CD14-positive monocyte (primary cell): ENCODE data around the gene CCDC169. TPM values are rescaled to one million over a fixed set of nuclear protein-coding genes. Genes with fewer than 3 reads are reported as not detected.

Experiments
- DNase-seq, 3 donors: peaks; one replicate each; pipeline ENCODE4 v3.0.0-alpha.2; 2011 to 2022
- H2AFZ ChIP-seq: 2 replicates; pipeline ENCODE4 v1.6.0; 2012; ENCODE audit warnings: mild to moderate bottlenecking, low read depth, low read length, inconsistent platforms; ENCODE audit not compliant: insufficient read depth, poor library complexity, severe bottlenecking
- H3K27ac ChIP-seq, 2 donors: 1 replicate in 1 of 2; 2 replicates in 1 of 2; pipeline ENCODE4 v1.5.1; 2012 to 2013; ENCODE audit warnings: low read length in 2 of 2, control low read depth in 1 of 2, inconsistent platforms in 1 of 2, low read depth in 1 of 2, mild to moderate bottlenecking in 1 of 2
- H3K27me3 ChIP-seq, 2 donors: one replicate each; pipeline versions ENCODE4 v1.6.0 to v1.6.1; 2011 to 2013; ENCODE audit warnings: low read length in 2 of 2; ENCODE audit not compliant: control insufficient read depth in 2 of 2, insufficient read depth in 2 of 2
- H3K36me3 ChIP-seq, 2 donors: replicated peaks in 1 of 2; 1 replicate in 1 of 2; 2 replicates in 1 of 2; pipeline versions ENCODE4 v1.5.1 to v1.6.1; 2012 to 2013; ENCODE audit warnings: low read length in 2 of 2, control low read depth in 1 of 2, inconsistent platforms in 1 of 2, mild to moderate bottlenecking in 1 of 2; ENCODE audit not compliant: insufficient read depth in 2 of 2, control insufficient read depth in 1 of 2
- H3K4me1 ChIP-seq, 2 donors: 1 replicate in 1 of 2; 2 replicates in 1 of 2; pipeline versions ENCODE4 v1.5.1 to v1.6.1; 2012 to 2013; ENCODE audit warnings: low read length in 2 of 2, control low read depth in 1 of 2, inconsistent platforms in 1 of 2, mild to moderate bottlenecking in 1 of 2, moderate library complexity in 1 of 2; ENCODE audit not compliant: insufficient read depth in 2 of 2, control insufficient read depth in 1 of 2
- H3K4me2 ChIP-seq: replicated peaks from 2 replicates; pipeline ENCODE3; 2012; ENCODE audit warnings: low read length, moderate library complexity, mild to moderate bottlenecking; ENCODE audit not compliant: poor library complexity, severe bottlenecking; ENCODE audit errors: extremely low read depth
- H3K4me3 ChIP-seq, 3 experiments: fragments of 200-600 bp in 1 of 3; sonication (generic) in 1 of 3; replicated peaks in 1 of 3; 1 replicate in 2 of 3; 2 replicates in 1 of 3; pipeline ENCODE4 v1.5.1; 2011 to 2013; ENCODE audit warnings: low read length in 3 of 3, mild to moderate bottlenecking in 3 of 3, control low read depth in 2 of 3, low read depth in 2 of 3, inconsistent platforms in 1 of 3, moderate library complexity in 1 of 3
- H3K79me2 ChIP-seq: 2 replicates; pipeline ENCODE4 v1.6.0; 2012; ENCODE audit warnings: mild to moderate bottlenecking, control low read depth, inconsistent platforms, low read length, moderate library complexity; ENCODE audit not compliant: insufficient read depth
- H3K9ac ChIP-seq: 2 replicates; pipeline ENCODE4 v1.6.0; 2017; ENCODE audit warnings: low read length, mild to moderate bottlenecking; ENCODE audit not compliant: insufficient read depth, poor library complexity, severe bottlenecking
- H3K9me3 ChIP-seq, 2 donors: replicated peaks in 1 of 2; 1 replicate in 1 of 2; 2 replicates in 1 of 2; pipeline versions ENCODE4 v1.5.1 to v1.6.1; 2012 to 2013; ENCODE audit warnings: low read length in 2 of 2, control low read depth in 1 of 2; ENCODE audit not compliant: control insufficient read depth in 1 of 2, insufficient read depth in 1 of 2
- H4K20me1 ChIP-seq: 2 replicates; pipeline ENCODE4 v1.6.0; 2012; ENCODE audit warnings: mild to moderate bottlenecking, low read length, control low read depth, moderate library complexity; ENCODE audit not compliant: insufficient read depth
- H3K27ac Mint-ChIP-seq, 7 donors: one replicate each; pipeline ENCODE4 v1.8.0; 2020; ENCODE audit warnings: mild to moderate bottlenecking in 7 of 7, mixed read lengths in 7 of 7, moderate library complexity in 6 of 7, inconsistent platforms in 2 of 7
- H3K27me3 Mint-ChIP-seq, 3 donors: one replicate each; pipeline ENCODE4 v1.8.0; 2021 to 2022; ENCODE audit warnings: low read depth in 3 of 3, mild to moderate bottlenecking in 3 of 3, mixed read lengths in 3 of 3, moderate library complexity in 3 of 3, inconsistent platforms in 1 of 3
- H3K36me3 Mint-ChIP-seq, 2 donors: one replicate each; pipeline ENCODE4 v1.8.0; 2020; ENCODE audit warnings: mixed read lengths in 2 of 2, inconsistent platforms in 1 of 2, mild to moderate bottlenecking in 1 of 2
- H3K4me1 Mint-ChIP-seq: one replicate; pipeline ENCODE4 v1.8.0; 2020; ENCODE audit warnings: mild to moderate bottlenecking, mixed read lengths
- H3K4me3 Mint-ChIP-seq, 2 donors: one replicate each; pipeline ENCODE4 v1.8.0; 2020; ENCODE audit warnings: mild to moderate bottlenecking in 2 of 2, mixed read lengths in 2 of 2, moderate library complexity in 1 of 2
- H3K9me3 Mint-ChIP-seq, 7 donors: one replicate each; pipeline ENCODE4 v1.8.0; 2020 to 2022; ENCODE audit warnings: mixed read lengths in 7 of 7, mild to moderate bottlenecking in 6 of 7, moderate library complexity in 6 of 7, inconsistent platforms in 2 of 7
- WGBS: methylation state at CpG from one replicate; pipeline ENCODE4 v1.1.5; 2013; ENCODE audit warnings: missing lambda C conversion rate; ENCODE audit not compliant: insufficient coverage; 5-methylcytosine and 5-hydroxymethylcytosine counted together
- intact Hi-C, 2 donors: fragments of 100-400 bp; cut with micrococcal nuclease; formaldehyde crosslinking; loops; one replicate each; pipeline versions ENCODE4 v1.15.0 to v1.15.1; 2023
- polyA minus RNA-seq: library from RNA; depleted of rRNA, polyadenylated mRNA; stranded (reverse); fragments of >200 nt; gene quantifications from 2 replicates; pipeline ENCODE4 v1.2.3, GENCODE V29; 2012
- polyA plus RNA-seq, 3 donors: library from polyadenylated mRNA; depleted of rRNA in 1 of 3; unstranded in 2 of 3; stranded (reverse) in 1 of 3; fragments of 300-500 nt in 2 of 3; fragments of >200 nt in 1 of 3; fragmentation: Illumina TruSeq in 2 of 3; gene quantifications; 1 replicate in 2 of 3; 2 replicates in 1 of 3; pipeline ENCODE4 v1.2.3, GENCODE V29; 2012 to 2021
- total RNA-seq, 12 experiments: library from RNA in 1 of 12; stranded (reverse) in 1 of 12; fragments of 120-200 nt in 1 of 12; gene quantifications; one replicate each; pipeline ENCODE4 v1.2.4 and lab custom pipeline; 2013 to 2026; ENCODE audit warnings: mixed read lengths in 6 of 12, inconsistent platforms in 1 of 12
- TF ChIP-seq, protein P1 (sequence below): fragments of 200-600 bp; IDR thresholded peaks from one replicate; pipeline ENCODE4 v1.8.0; 2022; ENCODE audit warnings: antibody characterized with exemption, mild to moderate bottlenecking

CCDC169 gene
- total RNA-seq (2013), result 0.19 TPM
- polyA plus RNA-seq (under 1 TPM in 1 of 3 donors, not detected in 2; 0.03 TPM), polyA minus RNA-seq (under 0.01 TPM in 1 of 2 replicates, not detected in the other), total RNA-seq (lab: John Stamatoyannopoulos, UW) (0.06 to 2.0 (median 0.21) reads per million in 11 experiments)

DNA sequence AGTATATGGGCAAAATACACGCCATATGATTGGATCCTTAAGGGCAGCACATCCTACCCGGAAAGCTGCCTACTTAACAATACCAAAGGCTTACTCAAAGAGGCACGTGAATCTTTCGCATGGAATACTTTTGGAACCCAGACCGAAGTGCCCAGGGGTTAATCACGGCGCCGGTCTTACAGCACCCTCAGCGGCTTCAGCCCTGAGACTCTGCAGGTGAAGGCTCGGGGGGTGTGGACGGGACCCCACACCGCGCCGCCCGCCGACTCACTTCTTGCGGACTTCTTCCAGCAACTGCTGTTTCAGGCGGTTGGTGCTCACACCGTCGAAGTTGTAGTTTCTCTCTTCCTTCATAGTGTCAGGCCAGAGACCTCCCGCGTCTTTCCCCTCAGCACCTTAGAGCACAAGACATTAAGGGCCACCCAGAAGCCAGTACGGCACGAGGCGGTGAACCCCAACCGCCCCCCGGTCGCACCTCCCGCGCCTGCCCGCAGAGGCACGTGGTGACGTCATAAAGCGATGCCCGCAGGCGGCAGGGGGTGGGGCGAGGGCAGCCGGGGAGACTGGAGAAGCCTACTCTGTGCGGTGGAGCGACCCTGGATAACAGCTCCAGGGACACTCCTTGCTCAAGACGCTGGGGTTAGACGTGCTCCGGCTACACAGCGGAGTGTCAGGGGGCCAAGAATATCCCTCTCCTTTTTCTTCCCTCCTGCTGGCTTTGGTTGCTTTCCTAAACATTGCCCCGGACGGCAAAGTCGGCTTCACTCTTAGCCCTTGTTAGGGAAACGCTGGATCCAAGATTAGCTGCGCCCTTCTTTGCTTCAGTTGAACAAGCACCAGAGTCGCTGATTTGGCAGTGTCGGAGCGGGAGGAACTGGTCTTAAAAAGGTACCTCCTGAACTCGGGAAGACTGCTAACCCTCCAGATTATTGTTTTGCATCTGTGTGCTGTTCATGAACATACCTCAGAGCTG is at the start of gene CCDC169:
Gene CCDC169, minus strand, starts transcription at position 449 of the 973 bp plus-strand sequence. Its CDS starts 95 bp downstream, at position 354.
- Mint-ChIP-seq H3K36me3 (peaks cover 3 to 16% of the 10 kb centered on the region in 2 donors), H3K27me3 (peaks cover 18 to 26% (median 18%) of the 10 kb centered on the region in 3 donors), H3K4me1 (peaks cover 18% of the 10 kb centered on the region), H3K4me3 (peak within 1 kb of the TSS; percentile 98), H3K27ac (peak within 1 kb of the TSS; percentile 39 to 88 (median 79)), H3K9me3 (no peaks in the 10 kb centered on the region)
- TF ChIP-seq, protein P1, sequence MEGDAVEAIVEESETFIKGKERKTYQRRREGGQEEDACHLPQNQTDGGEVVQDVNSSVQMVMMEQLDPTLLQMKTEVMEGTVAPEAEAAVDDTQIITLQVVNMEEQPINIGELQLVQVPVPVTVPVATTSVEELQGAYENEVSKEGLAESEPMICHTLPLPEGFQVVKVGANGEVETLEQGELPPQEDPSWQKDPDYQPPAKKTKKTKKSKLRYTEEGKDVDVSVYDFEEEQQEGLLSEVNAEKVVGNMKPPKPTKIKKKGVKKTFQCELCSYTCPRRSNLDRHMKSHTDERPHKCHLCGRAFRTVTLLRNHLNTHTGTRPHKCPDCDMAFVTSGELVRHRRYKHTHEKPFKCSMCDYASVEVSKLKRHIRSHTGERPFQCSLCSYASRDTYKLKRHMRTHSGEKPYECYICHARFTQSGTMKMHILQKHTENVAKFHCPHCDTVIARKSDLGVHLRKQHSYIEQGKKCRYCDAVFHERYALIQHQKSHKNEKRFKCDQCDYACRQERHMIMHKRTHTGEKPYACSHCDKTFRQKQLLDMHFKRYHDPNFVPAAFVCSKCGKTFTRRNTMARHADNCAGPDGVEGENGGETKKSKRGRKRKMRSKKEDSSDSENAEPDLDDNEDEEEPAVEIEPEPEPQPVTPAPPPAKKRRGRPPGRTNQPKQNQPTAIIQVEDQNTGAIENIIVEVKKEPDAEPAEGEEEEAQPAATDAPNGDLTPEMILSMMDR, result no peak
- Histone ChIP-seq H3K27ac (peak within 1 kb of the TSS in 1 of 2 donors; percentile 55), H3K36me3 (peaks cover 1 to 4% of the 10 kb centered on the region in 2 donors), H3K4me3 (peak within 1 kb of the TSS; percentile 60 to 84 (median 65)), H3K4me1 (peaks cover 6 to 7% of the 10 kb centered on the region in 2 donors), H3K4me2 (peak within 1 kb of the TSS; percentile 94), H3K9me3 (no peaks in the 10 kb centered on the region), H3K9ac (peak within 1 kb of the TSS; percentile 76), H2AFZ (peak within 1 kb of the TSS; percentile 95), H3K79me2 (no peaks in the 10 kb centered on the region), H4K20me1 (no peaks in the 10 kb centered on the region), H3K27me3 (peaks cover 9 to 14% of the 10 kb centered on the region in 2 donors)
- WGBS, result under 1% methylated on average over 49 of the region's 53 CpGs
- peak; percentile 43 to 60 (median 47) for DNase-seq
- intact Hi-C loops, result no loop called here
